Right lobe of liver (tissue), 4 donors: ENCODE results near the gene ARPP21.

Experiments used
- CTCF ChIP-seq, 4 donors: fragments of 200-600 bp in 3 of 4; fragments of 450-650 bp in 1 of 4; IDR thresholded peaks; one replicate each; pipeline versions ENCODE4 v1.5.1 to v1.8.0; 2016 to 2022; ENCODE audit warnings: antibody characterized with exemption in 4 of 4, mild to moderate bottlenecking in 2 of 4
- POLR2A ChIP-seq: fragments of 450-650 bp; IDR thresholded peaks from one replicate; pipeline ENCODE4 v1.6.1; 2017; ENCODE audit warnings: antibody characterized with exemption, mild to moderate bottlenecking
- donor health status: DM: no; HTN: no; CAD: no.
- donor health status: DM: no; HTN: no; CAD: no.
- donor health status: DM: no; HTN: yes; CAD: no.

- no peak for TF ChIP-seq CTCF (IDR thresholded peaks at IDR 0.05)
- no peak for TF ChIP-seq POLR2A
Observed at GRCh38 chr3:35638980-35639253, 408 bp upstream of the ARPP21 start.
